ENCODE measurements around the gene LPIN2. TPM values are rescaled to one million over a fixed set of nuclear protein-coding genes. Genes with fewer than 3 reads are reported as not detected.
A peak's percentile ranks its signal among the peaks of the same experiment; 100 is the strongest.

Gene LPIN2
- total and polyA plus RNA-seq, 7 experiments from 2014 or later = 58.8 to 133 (median 73.1) TPM

DNA sequence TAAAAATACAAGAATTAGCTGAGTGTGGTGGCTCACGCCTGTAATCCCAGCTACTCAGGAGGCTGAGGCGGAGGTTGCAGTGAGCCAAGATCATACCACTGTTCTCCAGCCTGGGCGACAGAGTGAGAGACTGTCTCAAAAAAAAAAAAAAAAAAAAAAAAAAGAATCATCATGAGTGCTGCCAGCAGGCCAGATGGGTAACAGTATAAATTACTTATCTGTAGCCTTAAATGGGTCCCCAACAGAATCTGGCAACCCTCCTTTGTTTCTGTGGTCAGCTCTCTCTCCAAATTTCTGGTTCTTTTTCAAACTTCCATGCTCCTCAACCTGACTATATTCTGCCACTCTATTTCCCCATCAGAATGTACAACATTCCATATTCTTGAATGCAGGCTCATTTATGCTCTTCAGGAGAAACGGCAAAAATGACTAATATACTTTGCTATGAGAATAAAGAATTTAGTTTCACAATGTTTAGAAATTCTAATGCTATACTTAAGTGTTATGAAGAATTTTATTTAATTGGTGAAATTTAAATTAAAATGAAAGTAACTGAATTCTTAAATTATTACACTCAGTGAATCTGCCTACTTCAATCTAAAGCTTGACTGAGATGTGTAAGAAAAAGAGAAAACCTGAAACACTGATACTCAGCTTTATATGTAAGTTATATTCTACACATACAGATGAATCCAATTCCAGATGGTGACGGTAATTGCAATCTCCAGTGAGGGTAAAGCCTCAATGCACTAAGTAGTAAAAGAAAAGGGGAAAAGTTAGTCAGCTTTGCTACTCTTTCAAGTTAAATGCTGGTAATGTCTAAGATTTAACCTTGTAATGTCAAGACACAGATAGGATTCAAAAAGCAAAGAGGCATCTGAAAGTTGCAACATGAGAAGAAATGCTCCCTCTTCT, 24.8 kb downstream of the LPIN2 start:
- Mint-ChIP-seq H3K36me3 (peaks cover 4 to 40% (median 28%) of the 10 kb centered on the region in 5 donors), H3K9me3 (peaks cover 0 to 9% (median 0%) of the 10 kb centered on the region in 11 donors), H3K4me1 (peaks cover 34 to 89% (median 79%) of the 10 kb centered on the region in 7 donors), H3K27ac (peak overlapping the region in 6 of 9 donors; percentile 6 to 85 (median 46)), H3K4me3 (no peak overlapping the region), H3K27me3 (no peaks in the 10 kb centered on the region)
- Histone ChIP-seq H3K9me3 (ENCODE audit: control insufficient read depth in 2 of 3, low read length in 3 of 3) (no peaks in the 10 kb centered on the region), H3K27ac (ENCODE audit: low read depth, low read length) (no peak overlapping the region), H3K4me3 (ENCODE audit: low read length) (no peak overlapping the region), H3K27me3 (ENCODE audit: control insufficient read depth in 2 of 2, insufficient read depth in 2 of 2, low read length in 2 of 2) (no peaks in the 10 kb centered on the region), H3K36me3 (ENCODE audit: control insufficient read depth in 2 of 3, insufficient read depth in 3 of 3, low read length in 3 of 3) (no peaks in the 10 kb centered on the region), H3K4me1 (ENCODE audit: control insufficient read depth in 2 of 2, insufficient read depth in 2 of 2, low read length in 2 of 2) (peaks cover 14 to 41% of the 10 kb centered on the region in 2 donors)
- DNase-seq (no peak), ATAC-seq (no peak)
- ChIA-PET CTCF (interaction anchor here (0.7 to 8.7 kb wide), 7 partner anchors 30 to 141 kb away, joined by 3 to 150 read pairs (median 8); no protein-coding TSS in a partner anchor), POLR2A (interaction anchor here (1.1 to 8.9 kb wide), 7 partner anchors 9 to 260 kb away, joined by 3 to 151 read pairs (median 12); partner anchors contain the start of gene MYL12A)
- intact Hi-C loops (cut with micrococcal nuclease) = loop anchor here (5.0 kb wide), 2 partner anchors 36 to 191 kb away; no protein-coding TSS in a partner anchor

DNA sequence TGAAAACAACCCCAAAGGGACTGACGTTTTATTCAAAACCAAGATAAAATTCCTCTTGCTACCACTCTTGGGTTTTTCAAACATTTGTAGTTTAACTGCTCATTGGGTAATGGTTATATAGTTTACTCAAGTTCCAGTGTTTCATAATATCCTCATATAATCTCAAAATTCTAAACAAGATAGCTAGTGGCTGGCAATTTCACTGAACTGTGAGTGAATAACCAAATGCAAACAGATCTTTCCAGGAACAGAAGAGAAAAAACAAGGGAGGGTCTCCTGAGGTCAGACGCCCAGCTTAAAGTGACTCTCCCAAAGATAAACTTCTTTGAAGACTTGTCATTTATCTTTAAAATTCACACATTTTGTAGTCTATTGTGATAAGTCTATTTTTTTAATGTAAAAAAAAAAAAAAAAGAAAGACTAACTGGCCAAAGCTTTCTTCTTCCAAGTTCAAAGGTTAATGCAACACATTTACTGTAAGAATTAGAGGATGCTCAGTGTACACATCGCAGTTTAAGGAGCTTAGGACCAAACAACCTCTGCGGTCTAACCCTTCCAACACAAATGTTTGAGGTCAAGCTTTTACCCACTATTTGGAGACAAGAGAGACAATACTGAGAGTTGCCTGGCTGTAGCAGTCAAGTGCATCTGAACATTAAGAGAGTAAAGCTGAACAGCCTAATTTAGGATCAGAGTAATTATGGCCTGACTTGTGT, 26.6 kb downstream of the LPIN2 start:
- Histone ChIP-seq H3K4me3 (ENCODE audit: low read length) (no peak overlapping the region), H3K27ac (ENCODE audit: low read depth, low read length) (no peak overlapping the region), H3K36me3 (ENCODE audit: control insufficient read depth in 2 of 3, insufficient read depth in 3 of 3, low read length in 3 of 3) (no peaks in the 10 kb centered on the region), H3K4me1 (ENCODE audit: control insufficient read depth in 2 of 2, insufficient read depth in 2 of 2, low read length in 2 of 2) (peaks cover 18 to 41% of the 10 kb centered on the region in 2 donors), H3K9me3 (ENCODE audit: control insufficient read depth in 2 of 3, low read length in 3 of 3) (no peaks in the 10 kb centered on the region), H3K27me3 (ENCODE audit: control insufficient read depth in 2 of 2, insufficient read depth in 2 of 2, low read length in 2 of 2) (no peaks in the 10 kb centered on the region)
- CTCF ChIA-PET = interaction anchor here (0.6 to 8.7 kb wide), 20 partner anchors 9 to 303 kb away, joined by 3 to 150 read pairs (median 10); no protein-coding TSS in a partner anchor
- ATAC-seq (no peak), DNase-seq (no peak)
- Mint-ChIP-seq H3K27me3 (no peaks in the 10 kb centered on the region), H3K36me3 (peaks cover 4 to 37% (median 22%) of the 10 kb centered on the region in 5 donors), H3K4me1 (peaks cover 38 to 86% (median 74%) of the 10 kb centered on the region in 7 donors), H3K9me3 (peaks cover 0 to 6% (median 0%) of the 10 kb centered on the region in 11 donors), H3K4me3 (peak overlapping the region in 1 of 10 donors; percentile 20), H3K27ac (peak overlapping the region in 7 of 9 donors; percentile 0 to 98 (median 67))
- POLR2A ChIA-PET = interaction anchor here (0.5 to 8.9 kb wide), 15 partner anchors 8 to 305 kb away, joined by 3 to 151 read pairs (median 5); partner anchors contain the start of genes MYL12A and MYL12B
- intact Hi-C loops (cut with micrococcal nuclease) = loop anchor here (5.0 kb wide), 2 partner anchors 34 to 189 kb away; no protein-coding TSS in a partner anchor

DNA sequence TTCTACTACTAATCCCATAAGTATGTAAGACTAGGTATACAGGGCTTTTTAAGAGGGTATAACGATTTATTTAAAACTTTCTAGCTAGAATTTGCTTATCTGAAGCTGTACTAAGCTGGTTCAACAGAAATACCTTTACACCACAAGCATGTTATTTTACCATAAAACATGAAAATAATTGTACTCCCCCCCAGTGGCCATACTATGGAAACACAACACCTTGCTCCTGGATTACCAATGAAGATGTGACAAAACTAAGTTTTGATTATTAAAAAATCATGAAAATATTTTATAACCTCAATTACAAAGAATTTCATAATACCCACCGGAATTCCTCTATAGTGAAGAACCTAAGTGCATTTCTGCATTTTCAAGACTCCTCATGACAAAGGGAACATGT, 27.3 kb downstream of the LPIN2 start:
- Histone ChIP-seq H3K4me1 (ENCODE audit: control insufficient read depth in 2 of 2, insufficient read depth in 2 of 2, low read length in 2 of 2) (peaks cover 19 to 41% of the 10 kb centered on the region in 2 donors), H3K27me3 (ENCODE audit: control insufficient read depth in 2 of 2, insufficient read depth in 2 of 2, low read length in 2 of 2) (no peaks in the 10 kb centered on the region), H3K36me3 (ENCODE audit: control insufficient read depth in 2 of 3, insufficient read depth in 3 of 3, low read length in 3 of 3) (no peaks in the 10 kb centered on the region), H3K9me3 (ENCODE audit: control insufficient read depth in 2 of 3, low read length in 3 of 3) (no peaks in the 10 kb centered on the region), H3K4me3 (ENCODE audit: low read length) (no peak overlapping the region), H3K27ac (ENCODE audit: low read depth, low read length) (no peak overlapping the region)
- Mint-ChIP-seq H3K4me1 (peaks cover 34 to 80% (median 73%) of the 10 kb centered on the region in 7 donors), H3K36me3 (peaks cover 4 to 31% (median 18%) of the 10 kb centered on the region in 5 donors), H3K9me3 (peaks cover 0 to 6% (median 0%) of the 10 kb centered on the region in 11 donors), H3K4me3 (peak overlapping the region in 1 of 10 donors; percentile 27), H3K27me3 (no peaks in the 10 kb centered on the region), H3K27ac (peak overlapping the region in 7 of 9 donors; percentile 0 to 98 (median 67))
- POLR2A ChIA-PET = interaction anchor here (0.6 to 8.9 kb wide), 22 partner anchors 9 to 465 kb away, joined by 3 to 151 read pairs (median 4); partner anchors contain the start of genes MYL12A and MYL12B
- peak in 7 of 9 donors; percentile 56 to 75 (median 66) for DNase-seq
- intact Hi-C loops (cut with micrococcal nuclease) = loop anchor here (1.0 to 5.0 kb wide), 5 partner anchors 15 to 261 kb away; partner anchors contain the start of gene MYL12A (in 1 of the 2)
- CTCF ChIA-PET = interaction anchor here (0.6 to 8.7 kb wide), 27 partner anchors 9 to 263 kb away, joined by 3 to 150 read pairs (median 6); partner anchors contain the start of gene MYL12A
- peak; percentile 79 for ATAC-seq

DNA sequence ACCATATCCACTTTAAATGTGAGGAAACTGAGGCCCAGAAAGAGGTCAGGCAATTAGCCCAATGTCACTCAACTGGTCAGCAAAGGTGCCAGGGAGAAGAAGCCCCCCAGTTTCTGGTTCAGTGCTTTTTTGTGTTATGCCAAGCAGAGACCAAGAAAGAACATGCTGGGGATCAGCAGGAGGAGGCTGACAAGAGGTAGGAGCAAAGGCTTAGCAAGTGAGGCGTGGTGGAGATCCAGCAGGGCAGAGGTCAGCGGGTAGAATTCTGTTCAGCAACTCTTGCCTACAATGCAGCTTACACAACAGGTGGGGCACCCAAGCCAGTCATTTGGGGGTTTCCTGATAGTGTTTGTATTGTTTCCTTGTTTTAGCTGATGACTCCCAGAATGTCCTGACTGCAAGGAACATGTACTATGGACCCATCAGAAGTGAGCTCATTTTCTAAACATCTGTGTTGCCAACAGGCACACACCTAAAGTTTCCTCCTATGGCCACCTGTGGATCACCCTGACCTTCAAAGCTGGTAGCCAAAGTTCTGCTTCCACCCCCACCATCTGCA, 28.2 kb downstream of the LPIN2 start:
- Histone ChIP-seq H3K36me3 (ENCODE audit: control insufficient read depth in 2 of 3, insufficient read depth in 3 of 3, low read length in 3 of 3) (no peaks in the 10 kb centered on the region), H3K27ac (ENCODE audit: low read depth, low read length) (peak overlapping the region; percentile 9), H3K27me3 (ENCODE audit: control insufficient read depth in 2 of 2, insufficient read depth in 2 of 2, low read length in 2 of 2) (no peaks in the 10 kb centered on the region), H3K4me3 (ENCODE audit: low read length) (no peak overlapping the region), H3K4me1 (ENCODE audit: control insufficient read depth in 2 of 2, insufficient read depth in 2 of 2, low read length in 2 of 2) (peaks cover 28 to 41% of the 10 kb centered on the region in 2 donors), H3K9me3 (ENCODE audit: control insufficient read depth in 2 of 3, low read length in 3 of 3) (no peaks in the 10 kb centered on the region)
- POLR2A ChIA-PET = interaction anchor here (0.8 to 8.9 kb wide), 22 partner anchors 10 to 466 kb away, joined by 3 to 151 read pairs (median 5); partner anchors contain the start of genes LPIN2, MYL12A and MYL12B
- ATAC-seq (no peak), DNase-seq (no peak)
- H3K4me1 Mint-ChIP-seq = peaks cover 35 to 77% (median 72%) of the 10 kb centered on the region in 7 donors
- peaks cover 0 to 4% (median 0%) of the 10 kb centered on the region in 11 donors for H3K9me3 Mint-ChIP-seq
- H3K36me3 Mint-ChIP-seq = peaks cover 0 to 28% (median 13%) of the 10 kb centered on the region in 5 donors
- CTCF ChIA-PET = interaction anchor here (0.6 to 8.7 kb wide), 25 partner anchors 8 to 263 kb away, joined by 3 to 150 read pairs (median 6); partner anchors contain the start of gene MYL12A
- peak overlapping the region in 5 of 10 donors; percentile 15 to 82 (median 31) for H3K4me3 Mint-ChIP-seq
- intact Hi-C loops (cut with micrococcal nuclease) = loop anchor here (1.0 to 5.0 kb wide), 6 partner anchors 14 to 468 kb away; partner anchors contain the start of genes MYL12A (in 1 of the 2) and TGIF1 (in 1 of the 2)
- no peaks in the 10 kb centered on the region for H3K27me3 Mint-ChIP-seq
- peak overlapping the region; percentile 28 to 98 (median 78) for H3K27ac Mint-ChIP-seq

DNA sequence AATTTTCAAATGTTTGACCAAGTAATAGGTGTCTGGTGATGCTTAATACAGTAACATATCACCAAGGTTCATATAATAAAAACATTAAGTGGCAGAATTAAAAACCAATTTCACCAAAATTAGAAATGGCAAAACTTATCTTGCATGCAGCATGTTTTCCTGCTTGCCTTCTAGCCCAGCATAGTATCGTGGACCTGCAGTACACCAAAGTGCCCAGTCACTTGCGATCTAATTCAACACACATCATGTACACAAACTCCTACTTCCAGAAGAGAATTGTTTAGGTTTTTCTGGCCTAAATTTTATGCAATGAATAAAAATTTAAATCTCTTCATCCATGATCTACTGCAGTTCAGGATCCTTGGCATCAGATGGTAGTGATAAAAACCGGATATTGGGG, 28.9 kb downstream of the LPIN2 start:
- intact Hi-C loops (cut with micrococcal nuclease) = loop anchor here (2.0 to 5.0 kb wide), 3 partner anchors 13 to 468 kb away; partner anchors contain the start of genes MYL12A (in 1 of the 2) and TGIF1 (in 1 of the 2)
- Mint-ChIP-seq H3K27me3 (no peaks in the 10 kb centered on the region), H3K27ac (peak overlapping the region; percentile 64 to 98 (median 83)), H3K4me3 (peak overlapping the region in 7 of 10 donors; percentile 5 to 82 (median 31)), H3K36me3 (peaks cover 0 to 30% (median 9%) of the 10 kb centered on the region in 5 donors), H3K4me1 (peaks cover 41 to 79% (median 72%) of the 10 kb centered on the region in 7 donors), H3K9me3 (no peaks in the 10 kb centered on the region)
- H3K27me3 ChIP-seq (ENCODE audit: control insufficient read depth in 2 of 2, insufficient read depth in 2 of 2, low read length in 2 of 2) = no peaks in the 10 kb centered on the region
- CTCF ChIA-PET = interaction anchor here (1.4 to 8.7 kb wide), 6 partner anchors 10 to 145 kb away, joined by 6 to 150 read pairs (median 32); no protein-coding TSS in a partner anchor
- peak overlapping the region; percentile 9 for H3K27ac ChIP-seq (ENCODE audit: low read depth, low read length)
- no peak overlapping the region for H3K4me3 ChIP-seq (ENCODE audit: low read length)
- no peak for DNase-seq
- no peaks in the 10 kb centered on the region for H3K9me3 ChIP-seq (ENCODE audit: control insufficient read depth in 2 of 3, low read length in 3 of 3)
- ATAC-seq = no peak
- POLR2A ChIA-PET = interaction anchor here (1.2 to 8.9 kb wide), 7 partner anchors 23 to 147 kb away, joined by 4 to 151 read pairs (median 6); partner anchors contain the start of gene LPIN2
- H3K36me3 ChIP-seq (ENCODE audit: control insufficient read depth in 2 of 3, insufficient read depth in 3 of 3, low read length in 3 of 3) = no peaks in the 10 kb centered on the region
- peaks cover 35 to 45% of the 10 kb centered on the region in 2 donors for H3K4me1 ChIP-seq (ENCODE audit: control insufficient read depth in 2 of 2, insufficient read depth in 2 of 2, low read length in 2 of 2)

All from naive thymus-derived CD4-positive, alpha-beta T cell (primary cell).